HT1080 (cell line): ENCODE measurements around the gene TNFAIP8L2. TPM values are rescaled to one million over a fixed set of nuclear protein-coding genes. Genes with fewer than 3 reads are reported as not detected.

Experiments
- DNase-seq: peaks from one replicate; pipeline ENCODE4 v3.0.0-alpha.2; 2015; ENCODE audit warnings: low read depth
- polyA plus RNA-seq, 2 experiments: library from polyadenylated mRNA; depleted of rRNA; stranded (reverse); fragments of >200 nt; gene quantifications; 2 replicates each; pipeline ENCODE4 v1.2.3, GENCODE V29; 2015
- total RNA-seq: library from RNA; depleted of rRNA; stranded (reverse); fragments of >200 nt; shearing (Covaris generic); gene quantifications from 2 replicates; pipeline ENCODE4 v1.2.3, GENCODE V29; 2014; rRNA removed

The TNFAIP8L2 gene
- not detected in 2 replicates for total RNA-seq
- not detected in 2 replicates for polyA plus RNA-seq (2015; cell fraction: cytosol; rRNA removed)
- not detected in 2 replicates for polyA plus RNA-seq (2015; cell fraction: nucleus; rRNA removed)

GRCh38 chr1:151156515-151156819 lies at the start of gene TNFAIP8L2:
TNFAIP8L2 (plus strand) TSS chr1:151156649; CDS start chr1:151158698, 2,049 bp downstream.
- DNase-seq = no peak

GRCh38 chr1:151106894-151107293 lies 49.6 kb upstream of the TNFAIP8L2 start:
- peak; percentile 56 for DNase-seq

- DNase-seq = peak; percentile 18
These were observed 48.1 kb upstream of the TNFAIP8L2 start for GRCh38 chr1:151108331-151108730.

- no peak for DNase-seq
These were observed 42.6 kb upstream of the TNFAIP8L2 start for GRCh38 chr1:151113877-151114276.

- DNase-seq = no peak
These were observed 31.6 kb upstream of the TNFAIP8L2 start for GRCh38 chr1:151124763-151125403.

- DNase-seq = no peak
These were observed 27.6 kb upstream of the TNFAIP8L2 start for GRCh38 chr1:151128800-151129199.

- no peak for DNase-seq
These were observed 25.4 kb upstream of the TNFAIP8L2 start for GRCh38 chr1:151130987-151131586.

- no peak for DNase-seq
These were observed 24.6 kb upstream of the TNFAIP8L2 start for GRCh38 chr1:151131701-151132334.

- DNase-seq = no peak
These were observed 24.0 kb upstream of the TNFAIP8L2 start for GRCh38 chr1:151132335-151133017.

- no peak for DNase-seq
These were observed 23.2 kb upstream of the TNFAIP8L2 start for GRCh38 chr1:151133018-151133806.

- no peak for DNase-seq
These were observed 22.1 kb upstream of the TNFAIP8L2 start for GRCh38 chr1:151134396-151134795.

- no peak for DNase-seq
These were observed 21.5 kb upstream of the TNFAIP8L2 start for GRCh38 chr1:151134991-151135390.

- DNase-seq = no peak
These were observed 20.7 kb upstream of the TNFAIP8L2 start for GRCh38 chr1:151135433-151136385.

GRCh38 chr1:151137789-151138188 lies 18.7 kb upstream of the TNFAIP8L2 start:
- DNase-seq = no peak

- DNase-seq = no peak
These were observed 13.9 kb upstream of the TNFAIP8L2 start for GRCh38 chr1:151142411-151143056.

GRCh38 chr1:151143057-151143435 lies 13.4 kb upstream of the TNFAIP8L2 start:
- DNase-seq = no peak

GRCh38 chr1:151143986-151144385 lies 12.5 kb upstream of the TNFAIP8L2 start:
- no peak for DNase-seq

- no peak for DNase-seq
These were observed 11.8 kb upstream of the TNFAIP8L2 start for GRCh38 chr1:151144474-151145303.
